Tibial nerve (tissue), 4 donors: ENCODE measurements around the gene SEC23A. TPM values are rescaled to one million over a fixed set of nuclear protein-coding genes. Genes with fewer than 3 reads are reported as not detected.
A peak's percentile ranks its signal among the peaks of the same experiment; 100 is the strongest.

Experiments used
- DNase-seq, 2 donors: peaks; one replicate each; pipeline ENCODE4 v3.0.0-alpha.2; 2019; ENCODE audit warnings: low spot score in 2 of 2
- H3K27ac ChIP-seq, 4 donors: fragments of 200-600 bp; sonication (generic) in 3 of 4; one replicate each; pipeline ENCODE4 v1.5.1; 2017 to 2019; ENCODE audit warnings: mild to moderate bottlenecking in 1 of 4
- H3K27me3 ChIP-seq, 2 donors: fragments of 200-600 bp; sonication (generic) in 1 of 2; one replicate each; pipeline versions ENCODE4 v1.5.1 to v1.6.0; 2017 to 2019
- H3K36me3 ChIP-seq, 3 donors: fragments of 200-600 bp; sonication (generic); one replicate each; pipeline ENCODE4 v1.5.1; 2018 to 2019
- H3K4me1 ChIP-seq, 4 donors: fragments of 200-600 bp; sonication (generic) in 3 of 4; one replicate each; pipeline ENCODE4 v1.5.1; 2017 to 2019
- H3K4me3 ChIP-seq, 4 donors: fragments of 200-600 bp; sonication (generic) in 3 of 4; one replicate each; pipeline ENCODE4 v1.5.1; 2017 to 2019; ENCODE audit warnings: mild to moderate bottlenecking in 1 of 4, moderate library complexity in 1 of 4
- H3K9me3 ChIP-seq, 4 donors: fragments of 200-600 bp; sonication (generic) in 3 of 4; one replicate each; pipeline ENCODE4 v1.5.1; 2017 to 2019
- CTCF ChIP-seq, 5 experiments: fragments of 200-600 bp in 3 of 5; fragments of 450-650 bp in 2 of 5; sonication (generic) in 3 of 5; IDR thresholded peaks; one replicate each; pipeline ENCODE4 v1.5.1; 2016 to 2019; ENCODE audit warnings: antibody characterized with exemption in 5 of 5, mild to moderate bottlenecking in 3 of 5, moderate library complexity in 2 of 5
- EP300 ChIP-seq, 2 donors: sonication (generic); formaldehyde crosslinking; IDR thresholded peaks; one replicate each; pipeline ENCODE4 v1.6.1; 2017; ENCODE audit warnings: antibody characterized with exemption in 2 of 2, mild to moderate bottlenecking in 1 of 2
- POLR2A ChIP-seq, 2 donors: fragments of 450-650 bp; IDR thresholded peaks; one replicate each; pipeline ENCODE4 v1.6.1; 2017; ENCODE audit warnings: antibody characterized with exemption in 2 of 2, mild to moderate bottlenecking in 2 of 2, moderate library complexity in 2 of 2
- WGBS, 2 donors: methylation state at CpG; one replicate each; pipeline ENCODE4 v1.1.5; 2018; 5-methylcytosine and 5-hydroxymethylcytosine counted together
- small RNA-seq: library from RNA; depleted of rRNA; stranded (forward); fragments of <200 nt; gene quantifications from one replicate; pipeline ENCODE3, GENCODE V24; 2016
- total RNA-seq, 4 donors: library from RNA; depleted of rRNA; stranded (reverse); fragments of >200 nt; gene quantifications; one replicate each; pipeline ENCODE4 v1.1.0, GENCODE V29; 2016

The SEC23A gene
- total RNA-seq, 4 donors from 2014 or later, result 64.0 to 118 (median 91.9) TPM

GRCh38 chr14:38991299-38991698 lies 111.7 kb downstream of the SEC23A start:
- Histone ChIP-seq H3K4me3 (no peak overlapping the region), H3K9me3 (no peaks in the 10 kb centered on the region), H3K27me3 (no peaks in the 10 kb centered on the region), H3K27ac (no peak overlapping the region), H3K36me3 (no peaks in the 10 kb centered on the region), H3K4me1 (peaks cover 0 to 16% (median 0%) of the 10 kb centered on the region in 4 donors)
- WGBS, 2 donors, result 97 to 100% methylated on average over 1 of the region's 1 CpG
- TF ChIP-seq POLR2A (IDR thresholded peaks at IDR 0.05), result no peak
- TF ChIP-seq EP300 (IDR thresholded peaks at IDR 0.05), result no peak
- TF ChIP-seq CTCF (IDR thresholded peaks at IDR 0.05), result no peak
- DNase-seq, result no peak

- Histone ChIP-seq H3K4me1 (peaks cover 0 to 10% (median 0%) of the 10 kb centered on the region in 4 donors), H3K27ac (peak overlapping the region in 1 of 4 donors; percentile 58), H3K27me3 (no peaks in the 10 kb centered on the region), H3K36me3 (no peaks in the 10 kb centered on the region), H3K9me3 (no peaks in the 10 kb centered on the region), H3K4me3 (no peak overlapping the region)
- DNase-seq, result no peak
- WGBS, 2 donors, result 68 to 70% methylated on average over 2 of the region's 2 CpGs
- TF ChIP-seq EP300 (IDR thresholded peaks at IDR 0.05) (no peak), CTCF (IDR thresholded peaks at IDR 0.05) (no peak), POLR2A (IDR thresholded peaks at IDR 0.05) (no peak)
Measured at GRCh38 chr14:38989922-38990546, 113.0 kb downstream of the SEC23A start.

- no peak for DNase-seq
- no peak for TF ChIP-seq POLR2A (IDR thresholded peaks at IDR 0.05)
- no peak for TF ChIP-seq EP300 (IDR thresholded peaks at IDR 0.05)
- no peak for TF ChIP-seq CTCF (IDR thresholded peaks at IDR 0.05)
- no peaks in the 10 kb centered on the region for H3K4me1 ChIP-seq
- H3K4me3 ChIP-seq, result no peak overlapping the region
- no peaks in the 10 kb centered on the region for H3K36me3 ChIP-seq
- 44 to 51% methylated on average over 2 of the region's 2 CpGs for WGBS, 2 donors
- H3K9me3 ChIP-seq, result no peaks in the 10 kb centered on the region
- H3K27me3 ChIP-seq, result no peaks in the 10 kb centered on the region
- no peak overlapping the region for H3K27ac ChIP-seq
Measured at GRCh38 chr14:38987781-38988180, 115.3 kb downstream of the SEC23A start.

- H3K27me3 ChIP-seq, result no peaks in the 10 kb centered on the region
- H3K9me3 ChIP-seq, result peaks cover 0 to 9% (median 0%) of the 10 kb centered on the region in 4 donors
- TF ChIP-seq EP300 (IDR thresholded peaks at IDR 0.05) (no peak), POLR2A (IDR thresholded peaks at IDR 0.05) (no peak), CTCF (IDR thresholded peaks at IDR 0.05) (no peak)
- no peaks in the 10 kb centered on the region for H3K4me1 ChIP-seq
- H3K36me3 ChIP-seq, result no peaks in the 10 kb centered on the region
- no peak overlapping the region for H3K4me3 ChIP-seq
- DNase-seq, result no peak
- WGBS, 2 donors, result 0 to 17% methylated on average over 1 of the region's 1 CpG
- no peak overlapping the region for H3K27ac ChIP-seq
Measured at GRCh38 chr14:38982837-38983236, 120.2 kb downstream of the SEC23A start.

- DNase-seq, result no peak
- no peaks in the 10 kb centered on the region for H3K36me3 ChIP-seq
- WGBS, 2 donors, result 78 to 87% methylated on average over 3 of the region's 3 CpGs
- H3K4me1 ChIP-seq, result no peaks in the 10 kb centered on the region
- H3K4me3 ChIP-seq, result no peak overlapping the region
- peaks cover 0 to 13% (median 0%) of the 10 kb centered on the region in 4 donors for H3K9me3 ChIP-seq
- H3K27ac ChIP-seq, result no peak overlapping the region
- no peak for TF ChIP-seq CTCF (IDR thresholded peaks at IDR 0.05)
- no peak for TF ChIP-seq POLR2A (IDR thresholded peaks at IDR 0.05)
- TF ChIP-seq EP300 (IDR thresholded peaks at IDR 0.05), result no peak
- no peaks in the 10 kb centered on the region for H3K27me3 ChIP-seq
Measured at GRCh38 chr14:38982278-38982677, 120.8 kb downstream of the SEC23A start.

Small RNA genes within 50 kb of the gene (small RNA-seq; reads per million reads assigned to genes)
- not detected for gene AL109628.1
- gene RF00019, result not detected

Other genes with a start within 250 kb of the SEC23A start
- 10 to 100 TPM; 12.0 to 26.1 (median 20.6) TPM for gene GEMIN2, start 11.1 kb upstream of the SEC23A start, total RNA-seq
- 10 to 100 TPM; 16.1 to 22.9 (median 21.6) TPM for gene TRAPPC6B, start 67.1 kb upstream of the SEC23A start, total RNA-seq
- 10 to 100 TPM; 38.2 to 40.2 (median 38.7) TPM for gene PNN, start 72.0 kb upstream of the SEC23A start, total RNA-seq
- gene MIA2, start 130.7 kb upstream of the SEC23A start, total RNA-seq, result 10 to 100 TPM; 14.7 to 22.2 (median 16.3) TPM